Stimulated activated CD4-positive, alpha-beta T cell treated with anti-CD3 and anti-CD28 coated beads, Interleukin-12 subunit alpha, Interleukin-12 subunit beta, amount 100 ng/mL, for 4 hours (primary cell): ENCODE results near the gene LHX3.

Experiments
- DNase-seq: peaks from one replicate; pipeline ENCODE4 v3.0.0-alpha.2; 2020

Gene LHX3

DNA sequence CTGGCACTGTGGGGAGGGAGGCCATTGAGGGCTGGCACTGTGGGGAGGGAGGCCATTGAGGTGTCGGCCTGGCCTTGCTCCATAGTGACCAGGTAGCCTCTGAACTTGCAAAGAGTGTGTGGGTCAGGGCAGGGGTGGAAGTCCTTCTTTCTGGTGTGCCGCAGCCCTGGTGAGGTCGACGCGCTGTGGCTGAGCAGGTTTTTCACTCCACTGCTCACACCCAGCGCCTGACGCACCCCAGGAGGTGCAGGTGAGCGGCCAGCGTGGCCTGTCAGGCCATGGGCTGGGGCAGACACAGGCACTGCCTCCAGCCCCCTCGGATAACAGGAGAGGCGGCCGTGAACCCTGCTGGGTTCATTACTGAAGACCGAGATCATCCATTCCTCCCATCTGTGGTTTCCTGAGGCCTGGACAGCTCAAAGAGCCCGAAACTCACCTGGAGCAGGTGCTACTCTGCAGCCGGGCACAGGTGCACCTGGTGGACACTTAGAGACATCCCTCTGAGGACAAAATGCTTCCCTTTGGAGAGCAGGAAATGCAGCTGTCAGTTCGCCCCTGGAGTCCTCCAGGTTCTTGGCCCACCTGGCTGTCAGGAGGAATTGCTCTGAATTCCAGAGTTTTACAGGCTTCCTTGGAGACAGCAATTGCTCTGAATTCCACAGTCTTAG is 32.4 kb downstream of the LHX3 start:
- DNase-seq: no peak

DNA sequence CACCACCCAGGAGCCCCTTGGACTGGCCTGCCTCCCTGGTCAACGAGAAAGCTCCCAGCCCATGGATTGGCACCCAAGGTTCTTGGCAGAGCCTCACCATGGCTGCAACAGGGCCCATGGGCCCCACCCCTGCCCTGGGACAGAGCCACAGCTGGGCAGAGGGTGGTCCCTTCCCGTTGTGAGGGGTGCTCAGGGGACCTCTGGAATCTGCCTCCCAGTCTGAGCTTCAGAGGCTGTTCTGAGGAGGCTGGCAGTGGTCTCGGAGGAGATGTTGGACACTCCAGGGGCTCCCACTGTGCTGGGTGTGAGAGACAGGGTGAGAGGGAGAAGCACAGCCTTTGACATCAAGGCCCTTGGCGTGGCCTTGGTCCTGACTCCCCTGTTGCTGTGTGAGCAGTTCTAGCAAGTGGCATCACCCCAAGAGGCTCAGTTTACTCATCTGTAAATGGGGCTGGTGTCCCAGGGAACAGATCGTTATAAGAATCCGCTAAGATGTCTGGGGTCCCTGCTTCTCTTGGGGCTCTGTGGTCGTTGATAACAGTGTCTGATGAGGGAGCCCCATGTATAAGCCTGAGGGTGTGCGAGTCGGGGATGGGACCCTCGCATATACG is 33.0 kb downstream of the LHX3 start:
- no peak for DNase-seq

DNA sequence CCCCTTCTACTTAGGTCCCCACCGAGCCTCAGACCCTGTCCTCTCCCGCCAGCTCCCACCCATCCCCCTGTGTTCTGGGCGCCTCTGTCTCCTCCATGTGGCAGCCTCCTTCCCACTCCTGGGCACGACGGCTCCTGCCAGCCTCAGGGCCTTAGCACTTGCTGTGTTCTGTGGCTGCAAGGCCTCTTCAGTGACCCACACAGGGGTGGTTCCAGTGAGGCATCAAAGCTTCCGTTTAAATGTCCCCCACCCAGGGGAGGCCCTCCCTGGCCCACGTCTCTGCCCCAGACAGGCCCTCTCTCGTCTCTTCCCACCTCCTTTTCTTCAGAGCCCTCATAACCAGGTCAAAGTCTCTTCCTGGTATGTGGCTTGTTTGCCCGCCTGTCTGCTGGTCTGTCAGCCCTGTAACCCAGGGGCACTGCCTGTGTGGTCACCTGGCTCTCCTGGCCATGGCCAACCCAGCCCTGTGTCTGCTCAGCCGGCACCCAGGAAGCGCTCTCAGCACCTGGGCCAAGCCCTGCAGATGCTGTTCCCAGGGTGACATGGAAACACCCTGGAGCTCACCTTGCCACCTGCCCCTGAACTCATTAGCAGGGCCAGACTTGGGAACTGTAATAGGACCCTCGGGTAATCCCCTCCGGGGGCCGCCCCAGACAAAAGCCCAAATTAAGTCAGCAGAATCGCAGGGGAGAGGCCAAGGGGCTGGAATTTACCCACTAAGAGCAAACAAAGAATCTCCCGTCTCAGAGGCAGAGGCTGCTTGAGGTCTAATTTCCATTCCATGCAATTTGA is 33.7 kb downstream of the LHX3 start:
- DNase-seq: no peak

DNA sequence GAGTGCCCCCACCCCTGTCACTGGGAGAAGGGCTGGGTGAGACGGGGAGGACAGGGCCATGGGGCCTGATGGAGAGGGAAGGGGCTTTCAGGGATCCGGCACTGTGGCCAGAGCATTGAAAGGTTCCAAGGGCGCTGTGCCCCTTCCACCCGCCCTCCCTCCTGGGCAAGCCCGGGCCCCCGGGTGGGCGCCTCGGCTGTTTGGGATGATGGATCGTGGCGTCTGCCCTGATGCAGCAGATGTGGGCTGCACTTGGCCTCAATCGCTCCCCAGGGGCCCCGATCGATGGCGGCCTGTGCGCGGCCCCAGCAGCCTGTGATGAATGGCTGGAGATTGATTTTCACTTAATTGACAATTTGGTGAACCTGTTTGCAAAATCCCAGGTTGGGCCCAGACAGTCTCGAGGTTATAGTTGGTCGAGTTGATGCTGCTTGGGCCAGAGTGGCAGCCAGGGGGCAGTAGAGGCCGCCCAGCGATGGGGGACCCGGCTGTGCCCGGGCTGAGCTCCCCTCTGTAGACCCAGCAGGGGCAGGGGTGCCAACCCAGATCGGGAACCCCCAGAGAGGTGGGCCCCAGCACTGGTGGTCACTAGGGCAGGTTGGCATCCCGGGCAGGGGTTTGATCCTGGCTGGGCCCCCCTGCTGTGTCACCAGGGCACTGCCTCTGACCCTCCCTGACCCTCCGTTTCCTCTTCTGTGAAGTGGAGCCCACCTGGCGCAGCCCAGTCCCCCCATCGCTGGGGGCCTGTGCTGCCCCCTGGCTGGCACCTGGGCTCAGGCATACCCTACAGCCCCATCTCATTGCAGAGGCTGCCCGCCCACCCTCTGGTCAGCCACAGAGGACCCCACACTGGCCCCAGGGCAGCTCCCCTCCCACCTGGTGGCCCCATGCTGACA is 34.7 kb downstream of the LHX3 start:
- peak; percentile 52 for DNase-seq

DNA sequence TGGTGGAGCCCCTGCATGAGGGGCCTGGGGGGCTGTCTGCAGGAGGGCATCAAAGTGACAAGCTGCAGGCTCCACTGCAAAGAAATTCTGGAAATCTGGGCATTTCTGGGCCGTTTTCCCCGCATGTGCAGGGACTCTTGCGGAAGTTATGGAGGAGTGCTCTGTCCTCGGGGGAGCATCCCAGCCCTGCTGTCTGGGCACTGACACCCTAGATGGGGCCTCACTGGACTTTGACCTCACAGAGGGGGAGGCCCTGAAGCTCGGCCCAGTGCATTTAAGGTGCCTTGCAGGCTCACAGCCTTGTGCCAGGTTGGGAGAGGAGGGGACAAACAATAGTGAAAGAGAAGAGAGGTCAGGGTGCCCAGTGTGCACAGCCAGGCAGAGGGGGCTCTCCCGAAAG is 35.4 kb downstream of the LHX3 start:
- DNase-seq: no peak

DNA sequence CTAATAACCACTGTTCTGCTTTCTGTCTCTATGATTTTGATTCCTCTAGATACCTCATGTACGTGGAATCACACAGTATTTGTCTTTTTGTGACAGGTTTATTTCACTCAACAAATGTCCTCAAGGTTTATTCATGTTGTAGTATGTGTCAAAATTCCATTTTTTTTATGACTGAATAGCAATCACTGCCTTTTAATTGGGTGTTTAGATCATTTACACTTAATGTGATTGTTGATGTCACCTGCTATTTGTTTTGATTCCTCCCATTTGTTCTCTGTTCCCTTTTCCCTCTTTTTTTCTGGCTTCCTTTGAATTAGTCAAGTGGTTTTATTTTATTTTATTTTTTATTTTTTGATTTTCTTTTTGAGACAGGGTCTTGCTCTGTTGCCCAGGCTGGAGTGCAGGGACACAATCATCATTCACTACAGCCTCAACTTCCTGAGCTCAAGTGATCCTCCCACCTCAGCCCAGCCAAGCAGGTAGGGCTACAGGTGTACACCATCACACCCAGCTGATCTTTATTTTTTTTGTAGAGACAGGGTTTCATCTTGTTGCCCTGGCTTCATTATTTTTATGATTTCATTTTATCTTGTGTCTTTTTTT is 41.6 kb downstream of the LHX3 start:
- no peak for DNase-seq

DNA sequence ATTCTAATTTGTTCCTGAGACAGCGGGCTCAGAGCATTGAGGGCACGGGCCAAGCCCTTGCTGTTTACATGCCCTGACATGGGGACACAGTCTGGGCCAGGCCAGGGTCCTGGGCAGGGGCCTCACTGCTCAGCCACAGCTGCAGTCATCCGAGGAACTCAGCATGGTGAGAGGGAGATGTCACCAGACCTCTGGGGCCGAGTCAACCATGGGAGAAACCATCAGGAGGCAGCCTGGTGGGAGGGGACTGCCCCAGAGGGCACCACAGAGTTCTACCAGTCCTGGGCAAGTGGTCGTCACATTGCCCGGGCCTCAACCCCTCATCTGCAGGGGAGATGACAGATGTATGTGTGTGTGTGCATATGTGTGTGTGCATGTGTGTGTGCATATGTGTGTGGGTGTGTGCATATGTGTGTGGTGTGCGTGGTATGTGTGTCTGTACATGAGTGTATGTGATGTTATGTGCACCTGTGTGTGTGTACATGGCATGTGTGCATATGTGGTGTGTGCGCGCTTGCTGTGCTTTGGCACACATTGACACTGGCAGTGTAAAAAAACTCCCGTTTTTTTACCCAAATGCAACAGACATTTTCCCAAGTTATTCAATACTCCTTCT is 43.8 kb downstream of the LHX3 start:
- no peak for DNase-seq

DNA sequence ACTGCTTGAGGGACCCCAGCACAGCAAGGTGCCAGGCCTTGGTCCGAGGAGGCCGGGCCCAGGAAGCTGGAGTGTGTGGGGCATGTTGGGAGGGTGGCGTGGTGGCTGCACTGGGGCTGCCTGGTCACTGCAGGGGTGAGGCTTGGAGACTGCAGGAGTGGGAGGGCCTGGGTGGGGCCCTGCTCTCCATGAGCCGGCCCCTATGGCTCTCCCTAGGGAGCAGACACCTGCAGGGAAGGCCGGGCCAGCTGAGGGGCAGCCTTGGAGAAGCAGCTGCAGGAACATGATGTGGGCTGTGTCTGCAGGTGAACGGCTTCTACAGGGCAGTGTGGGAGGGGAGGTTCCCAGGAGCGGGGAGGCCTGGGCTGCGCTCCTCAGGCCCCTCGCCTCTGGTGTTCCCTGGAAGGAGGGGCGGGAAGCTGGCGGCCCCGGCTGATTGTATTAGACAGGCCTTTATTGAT is 44.5 kb downstream of the LHX3 start:
- DNase-seq: no peak

DNA sequence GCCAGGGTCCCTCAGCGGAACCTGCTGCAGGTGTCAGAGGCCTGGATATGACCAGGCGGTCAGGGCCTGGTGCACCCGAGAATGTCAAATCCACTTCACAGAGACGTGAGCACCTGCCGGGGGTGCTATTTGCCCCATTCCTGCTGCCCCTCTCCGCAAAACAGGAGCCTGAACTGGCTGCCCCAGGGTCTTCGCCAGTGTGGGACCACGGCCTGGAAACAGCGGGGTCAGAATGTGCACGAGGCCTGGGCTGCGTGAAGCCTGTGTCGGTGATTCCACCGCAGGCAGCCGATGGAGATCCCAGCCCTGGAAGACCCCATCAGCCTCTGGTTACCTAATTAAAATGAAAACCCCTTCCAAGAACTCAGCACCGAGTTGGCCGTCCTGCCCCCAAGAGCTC is 45.1 kb downstream of the LHX3 start:
- DNase-seq: no peak

DNA sequence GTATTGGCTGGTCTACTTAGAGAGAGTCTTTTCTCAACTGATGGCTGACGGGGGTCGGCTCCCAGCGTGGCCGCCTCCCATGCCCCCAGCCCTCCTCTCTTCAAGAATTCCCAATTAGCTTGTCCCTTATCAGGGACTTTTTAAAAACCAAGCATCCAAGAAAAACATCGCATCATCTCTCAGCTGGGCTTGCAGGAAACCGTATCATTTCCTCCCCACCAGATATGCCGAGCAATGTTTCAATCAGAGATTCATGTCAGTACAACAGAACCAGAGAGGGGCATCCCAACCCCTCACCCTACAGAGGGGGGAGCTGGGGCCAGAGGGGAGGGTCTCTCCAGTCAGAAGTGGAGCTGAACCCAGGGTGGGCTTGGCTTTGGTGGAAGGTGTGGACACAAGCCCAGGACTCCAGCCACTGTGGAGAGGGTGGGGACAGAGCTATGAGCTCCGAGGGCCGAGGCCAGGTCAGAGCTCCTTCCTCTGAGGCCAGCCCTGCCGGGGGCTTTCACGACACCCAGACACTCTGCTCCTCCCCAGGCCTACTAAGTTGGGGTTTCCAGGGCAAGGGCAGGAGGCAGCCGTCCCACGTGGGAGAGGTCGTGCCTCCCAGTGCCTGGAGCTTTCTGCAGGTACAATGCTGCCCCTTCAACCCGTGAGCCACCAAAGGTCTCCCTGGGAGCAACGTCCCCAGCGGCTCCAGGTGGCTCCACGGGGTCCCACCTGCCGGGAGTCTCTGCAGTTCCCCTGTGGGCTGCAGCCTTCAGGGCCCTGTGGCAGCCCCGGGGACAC is 47.3 kb downstream of the LHX3 start:
- DNase-seq: no peak

DNA sequence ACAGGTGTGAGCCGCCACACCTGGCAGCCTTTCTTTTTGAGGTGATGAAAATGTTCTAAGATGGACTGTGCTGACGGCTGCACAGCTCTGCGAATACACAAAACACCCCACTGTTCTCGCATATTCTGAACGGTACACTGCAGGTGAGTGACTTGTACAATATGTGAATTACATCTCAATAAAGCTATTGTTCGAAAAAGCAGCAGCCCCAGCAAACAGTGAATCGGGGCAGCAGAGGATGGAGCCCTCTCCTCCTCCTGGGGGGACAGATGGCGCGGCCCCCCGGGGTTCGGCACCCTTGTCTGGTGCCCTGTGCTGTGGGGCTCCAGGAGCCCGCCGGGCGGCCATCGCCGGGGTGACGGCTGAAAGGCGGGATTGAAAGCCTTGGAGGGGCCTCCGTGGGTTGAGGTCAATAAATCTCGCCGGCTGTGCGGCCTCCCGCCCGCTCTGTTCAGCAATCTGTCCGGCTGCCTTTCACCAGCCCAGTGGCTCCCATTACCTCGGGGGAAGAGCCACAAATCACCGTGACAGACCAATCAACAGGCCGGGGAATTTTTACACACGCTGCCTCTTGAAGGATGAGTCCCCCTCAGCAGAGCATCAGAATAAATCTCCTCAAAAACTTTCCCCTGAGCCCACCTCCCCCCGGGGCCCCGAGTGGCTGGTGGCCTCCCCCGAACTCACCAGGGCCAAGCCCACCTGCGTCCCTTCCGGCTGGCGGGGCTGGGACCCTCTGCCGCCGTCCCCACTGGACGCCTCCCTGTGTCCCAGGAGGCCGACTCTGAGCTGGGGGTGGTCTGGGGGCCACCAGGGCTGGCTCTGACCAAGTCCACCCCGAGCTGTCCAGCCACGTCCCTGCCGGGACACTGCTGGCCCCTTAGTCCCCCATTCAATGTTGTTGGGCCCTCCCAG is 48.5 kb downstream of the LHX3 start:
- DNase-seq: no peak

DNA sequence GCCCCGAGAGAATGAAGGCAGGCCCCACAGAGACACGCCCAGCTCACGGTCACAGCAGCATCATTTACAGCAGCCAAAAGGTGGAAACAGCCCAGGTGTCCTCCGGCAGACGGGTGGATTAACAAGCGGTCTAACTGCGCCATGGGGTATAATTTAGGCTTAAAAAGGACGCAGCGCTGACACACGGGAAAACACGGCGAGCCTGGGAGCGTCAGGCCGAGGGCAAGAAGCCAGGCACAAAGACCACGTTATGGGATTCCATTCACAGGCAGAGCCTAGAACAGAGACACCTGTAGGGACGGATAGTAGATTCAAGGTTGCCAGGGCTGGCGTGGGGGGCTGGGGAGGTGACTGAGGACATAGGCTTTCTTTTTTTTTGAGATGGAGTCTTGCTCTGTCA is 49.4 kb downstream of the LHX3 start:
- DNase-seq: no peak

DNA sequence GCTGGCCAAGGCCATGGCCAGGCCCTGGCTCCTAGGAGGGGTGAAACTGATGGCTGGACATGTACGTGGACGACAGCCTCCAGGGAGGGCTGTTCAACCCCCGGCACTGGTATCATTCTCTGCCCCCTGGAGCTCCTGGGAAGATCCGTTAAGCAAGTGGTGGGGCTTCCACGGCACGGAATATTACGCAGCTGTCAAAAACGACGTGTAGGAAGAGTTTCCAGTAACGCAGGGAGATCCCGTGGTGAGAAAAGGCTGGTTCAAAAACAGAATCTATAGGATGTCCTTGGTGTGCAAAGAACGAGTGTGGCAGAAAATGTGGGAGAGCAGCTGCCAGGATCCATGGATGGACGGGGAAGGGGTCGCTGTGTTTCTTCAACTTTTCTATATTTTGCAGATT is 50.0 kb downstream of the LHX3 start:
- no peak for DNase-seq

DNA sequence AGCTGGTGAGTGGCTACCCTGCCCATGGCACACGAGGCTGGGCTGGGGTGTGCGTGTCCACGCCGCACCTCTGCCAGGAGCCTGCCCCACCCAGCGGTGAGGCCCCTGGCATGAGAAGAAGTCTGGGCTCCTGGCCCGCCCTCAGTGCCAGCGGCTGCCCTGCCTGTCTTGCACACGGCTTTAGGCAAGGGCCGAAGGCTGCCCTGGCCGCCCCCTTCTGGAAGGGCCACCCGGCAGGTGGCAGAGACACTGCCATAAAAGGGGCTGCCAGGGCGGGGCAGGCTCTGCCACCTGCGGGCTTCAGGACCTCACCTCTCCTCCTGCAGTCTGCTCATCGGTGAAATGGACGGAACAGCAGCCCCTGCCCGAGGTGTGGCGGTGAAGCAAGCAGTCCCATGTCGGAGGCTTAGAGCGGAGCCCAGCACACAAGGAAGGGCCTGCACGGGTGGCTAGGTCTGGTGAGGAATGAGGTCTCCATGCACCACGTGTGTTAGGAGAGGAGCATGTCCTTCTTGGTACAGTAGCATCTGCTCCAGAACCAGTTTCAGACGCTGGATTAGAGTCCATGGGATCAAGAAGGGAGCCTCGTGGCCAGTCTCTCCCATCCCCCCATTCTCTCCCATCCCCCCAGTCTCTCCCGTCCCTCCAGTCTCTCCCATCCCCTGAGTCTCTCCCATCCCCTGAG is 51.4 kb downstream of the LHX3 start:
- no peak for DNase-seq

DNA sequence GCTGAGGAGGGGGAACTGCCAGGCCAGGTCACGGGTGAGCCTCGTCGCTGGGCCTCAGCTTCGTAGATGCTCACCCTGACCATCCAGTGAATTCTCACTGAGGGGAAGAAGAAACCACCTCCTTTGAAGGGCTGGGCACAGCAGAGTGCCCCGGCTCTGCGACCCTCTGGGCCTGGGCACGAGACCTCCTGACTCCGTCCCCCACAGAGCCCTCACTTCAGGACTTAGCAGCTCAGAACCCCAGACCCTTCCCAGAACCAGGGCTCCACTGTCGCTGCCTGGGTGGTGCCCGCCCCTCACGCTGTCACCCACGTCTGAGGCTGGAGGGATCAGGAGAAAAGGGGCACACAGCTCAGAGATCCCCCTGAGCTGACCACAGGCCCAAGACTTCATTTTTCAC is 52.0 kb downstream of the LHX3 start:
- DNase-seq: no peak

DNA sequence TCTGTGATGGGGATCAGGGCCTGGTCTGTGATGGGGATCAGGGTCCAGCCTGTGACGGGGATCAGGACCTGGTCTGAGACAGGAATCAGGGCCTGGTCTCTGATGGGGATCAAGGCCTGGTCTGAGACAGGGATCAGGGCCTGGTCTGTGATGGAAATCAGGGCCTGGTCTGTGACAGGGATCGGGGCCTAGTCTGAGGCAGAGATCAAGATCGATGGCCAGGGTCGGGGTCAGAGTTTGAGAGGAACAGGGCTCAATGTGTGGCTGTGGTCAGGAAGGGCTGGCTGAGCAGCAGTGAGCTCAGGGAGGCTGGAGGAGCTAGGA is 52.4 kb downstream of the LHX3 start:
- DNase-seq: no peak

DNA sequence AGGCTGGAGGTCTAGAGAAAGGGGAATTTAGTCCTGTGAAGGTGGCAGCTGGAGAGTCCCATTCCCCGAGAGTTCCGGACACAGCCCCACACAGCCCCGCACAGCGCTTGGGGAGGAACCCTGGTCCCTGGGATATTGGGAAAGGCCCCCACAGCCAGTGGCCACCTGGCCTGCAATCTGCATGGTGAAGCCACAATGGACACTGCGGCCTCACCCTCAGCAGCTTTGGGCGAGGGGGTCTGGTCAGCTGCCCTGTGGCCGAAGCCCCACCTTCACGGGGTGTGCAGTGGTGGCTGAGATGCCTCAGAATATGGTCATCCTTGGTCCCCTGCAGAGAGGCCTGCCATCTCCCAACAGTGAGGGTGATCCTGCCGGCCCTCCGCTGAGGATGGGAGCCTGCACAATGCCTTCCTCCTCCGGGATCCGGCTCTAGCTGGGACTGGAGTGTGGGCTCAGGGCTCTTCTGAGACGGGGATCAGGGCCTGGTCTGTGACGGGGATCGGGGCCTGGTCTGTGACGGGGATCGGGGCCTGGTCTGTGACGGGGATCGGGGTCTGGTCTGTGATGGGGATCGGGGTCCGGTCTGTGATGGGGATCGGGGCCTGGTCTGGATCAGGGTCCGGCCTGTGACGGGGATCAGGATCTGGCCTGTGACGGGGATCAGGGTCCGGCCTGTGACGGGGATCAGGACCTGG is 52.9 kb downstream of the LHX3 start:
- no peak for DNase-seq

DNA sequence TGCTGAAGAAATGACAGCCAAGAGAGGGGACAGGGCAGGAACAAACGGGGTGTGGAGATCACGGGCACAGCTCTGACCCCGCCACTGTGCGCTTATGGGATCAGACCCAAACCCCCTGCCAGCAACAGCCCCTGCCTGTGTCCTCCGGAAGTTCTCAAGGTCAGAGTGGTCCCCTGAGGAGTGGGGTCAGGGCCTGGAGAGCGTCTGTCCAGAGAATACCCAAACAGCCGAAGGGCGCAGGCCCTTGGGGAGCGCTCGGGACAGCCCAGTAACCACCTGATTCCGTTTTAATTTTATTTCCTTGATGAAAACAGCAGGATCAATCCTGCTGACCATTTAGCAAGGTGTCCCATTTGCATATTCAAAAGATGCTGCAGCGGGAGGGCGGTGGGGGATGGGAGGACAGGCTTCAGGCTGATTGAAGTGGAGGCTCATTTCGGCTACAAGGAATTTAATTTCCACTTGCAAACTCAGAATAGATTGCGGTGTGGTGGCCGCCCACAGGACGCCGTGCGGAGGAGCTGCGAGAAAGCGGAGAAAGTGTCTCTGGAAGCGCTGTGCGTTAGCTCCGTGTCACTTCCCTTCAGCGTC is 53.6 kb downstream of the LHX3 start:
- DNase-seq: no peak
